NCI-H510A treated with DMSO at 0.1 percent for 48 hours (cell line): Measurements from ENCODE around the gene WASHC2A.
"Not testable (repeated sequence)": the region's sequence is repeated elsewhere in the genome, so short reads cannot be mapped to it uniquely, and the experiment has no call there.

ENCODE experiments used
- DNase-seq: peaks from one replicate; lab custom pipeline; 2025; lab: John Stamatoyannopoulos, UW

The WASHC2A gene

DNA sequence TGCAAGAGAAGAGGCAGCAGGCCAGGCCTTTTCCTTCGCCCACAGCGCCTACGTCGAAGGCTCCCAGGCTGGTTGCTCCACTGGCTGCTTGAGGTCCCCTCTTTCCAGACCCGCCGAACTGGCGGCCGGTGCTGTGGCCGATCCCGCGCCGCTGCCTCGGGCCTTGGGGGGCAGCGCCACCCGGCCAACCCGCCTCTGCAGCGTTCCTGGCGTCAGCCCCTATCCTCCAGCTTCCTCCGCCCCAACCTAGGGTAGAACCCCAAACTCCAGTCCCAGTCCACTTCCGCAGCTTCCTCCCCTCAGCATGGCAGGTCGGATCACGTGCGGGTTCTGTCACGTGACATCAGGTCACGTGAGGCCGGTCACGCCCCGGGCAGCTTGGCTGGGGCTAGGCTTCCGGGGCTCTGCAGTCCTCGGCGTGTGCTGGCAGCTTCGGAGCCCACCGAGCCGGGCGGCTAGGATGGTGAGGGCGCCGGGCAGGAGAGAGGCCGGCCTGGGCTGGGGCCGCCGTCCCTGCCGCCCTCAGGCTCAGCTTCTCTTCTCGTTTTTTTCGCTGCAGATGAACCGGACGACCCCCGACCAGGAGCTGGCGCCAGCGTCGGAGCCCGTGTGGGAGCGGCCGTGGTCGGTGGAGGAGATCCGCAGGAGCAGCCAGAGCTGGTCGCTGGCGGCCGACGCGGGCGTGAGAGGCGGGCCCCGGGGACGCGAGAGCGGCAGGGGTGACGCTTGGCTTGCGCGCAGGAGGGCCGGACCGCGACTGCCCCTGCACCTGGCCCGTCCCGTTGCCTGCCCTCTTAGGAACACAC is at the start of gene WASHC2A:
Gene WASHC2A (plus strand): TSS at position 409 of the 806 bp plus-strand sequence. CDS start 52 bp downstream, at position 461.
- DNase-seq, result peak; percentile 4

DNA sequence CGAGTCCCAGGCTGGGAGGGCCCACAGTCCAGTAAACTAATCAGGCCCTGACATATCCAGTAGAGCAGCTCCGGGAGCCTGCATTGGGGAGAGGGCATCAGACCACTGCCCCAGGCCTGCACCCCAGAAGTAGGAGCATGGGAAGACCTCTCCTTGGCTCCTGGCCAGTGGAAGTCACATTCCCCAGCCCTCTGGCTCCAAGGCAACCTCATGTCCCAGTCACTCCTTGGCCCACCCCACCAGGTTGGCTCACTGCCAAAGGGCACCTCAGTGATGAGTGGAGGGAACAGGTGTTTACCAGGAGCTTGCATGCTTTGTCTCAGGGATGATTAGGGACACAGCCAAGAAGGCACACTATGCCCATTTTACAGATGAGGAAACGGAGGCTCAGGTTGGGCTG is 48.5 kb upstream of the WASHC2A start:
- not testable (repeated sequence) for DNase-seq

- not testable (repeated sequence) for DNase-seq
Measured at GRCh38 chr10:50020451-50021024, 47.2 kb upstream of the WASHC2A start.

DNA sequence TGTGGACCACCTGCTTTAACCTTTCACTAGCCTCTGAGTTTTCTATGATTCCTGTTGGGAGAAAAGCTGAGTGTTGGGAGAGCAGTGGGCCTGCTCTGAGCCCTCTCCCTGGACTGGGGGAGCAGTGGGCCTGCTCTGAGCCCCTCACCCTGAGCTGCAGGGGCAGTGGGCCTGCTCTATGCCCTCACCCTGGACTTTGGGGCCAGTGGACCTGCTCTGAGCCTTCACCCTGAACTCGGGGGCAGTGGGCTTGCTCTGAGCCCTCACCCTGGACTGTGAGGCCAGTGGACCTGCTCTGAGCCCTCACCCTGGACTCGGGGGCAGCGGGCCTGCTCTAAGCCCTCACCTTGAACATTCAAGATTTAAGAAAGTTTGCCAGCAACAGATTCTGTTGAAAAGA is 46.1 kb upstream of the WASHC2A start:
- DNase-seq, result no peak

GRCh38 chr10:50024716-50025383 is 42.9 kb upstream of the WASHC2A start:
- not testable (repeated sequence) for DNase-seq

- no peak for DNase-seq
Measured at GRCh38 chr10:50025627-50026026, 42.1 kb upstream of the WASHC2A start.

- no peak for DNase-seq
Measured at GRCh38 chr10:50027195-50027594, 40.6 kb upstream of the WASHC2A start.

- DNase-seq, result no peak
Measured at GRCh38 chr10:50033481-50033880, 34.3 kb upstream of the WASHC2A start.

- peak; percentile 0 for DNase-seq
Measured at GRCh38 chr10:50035337-50035736, 32.4 kb upstream of the WASHC2A start.

DNA sequence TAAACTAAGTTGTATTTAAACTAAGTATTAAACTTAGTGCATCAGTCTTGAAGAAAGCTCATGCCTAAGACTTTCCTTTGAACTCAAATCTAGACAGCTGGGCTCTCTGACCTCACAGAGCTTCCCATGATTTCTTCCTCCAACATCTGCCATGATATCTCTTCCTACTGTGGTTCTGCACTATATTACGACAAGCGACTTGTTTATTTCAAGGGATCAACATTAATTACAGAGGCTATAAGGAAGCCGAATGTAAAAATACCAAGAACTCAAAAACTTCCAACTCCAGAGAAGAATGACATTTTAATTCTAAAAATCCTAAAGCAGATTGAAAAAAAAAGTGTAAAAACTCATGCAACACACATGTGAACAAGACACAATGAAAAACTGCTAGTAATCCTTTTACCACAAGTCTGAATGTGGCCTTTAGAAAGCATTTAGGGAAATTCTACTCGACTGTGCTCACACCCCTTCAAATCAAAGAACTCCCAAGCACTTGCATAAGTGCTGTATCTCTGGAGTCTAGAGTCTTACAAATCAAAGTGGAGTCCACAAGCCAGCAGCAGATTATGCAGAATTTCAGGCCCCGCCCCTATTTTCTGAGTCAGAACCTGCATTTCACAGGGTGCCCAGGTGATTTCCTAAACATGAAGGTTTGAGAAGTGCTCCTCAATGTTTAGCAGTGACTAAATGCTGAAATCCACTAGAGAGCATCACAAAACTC is 22.7 kb upstream of the WASHC2A start:
- no peak for DNase-seq

DNA sequence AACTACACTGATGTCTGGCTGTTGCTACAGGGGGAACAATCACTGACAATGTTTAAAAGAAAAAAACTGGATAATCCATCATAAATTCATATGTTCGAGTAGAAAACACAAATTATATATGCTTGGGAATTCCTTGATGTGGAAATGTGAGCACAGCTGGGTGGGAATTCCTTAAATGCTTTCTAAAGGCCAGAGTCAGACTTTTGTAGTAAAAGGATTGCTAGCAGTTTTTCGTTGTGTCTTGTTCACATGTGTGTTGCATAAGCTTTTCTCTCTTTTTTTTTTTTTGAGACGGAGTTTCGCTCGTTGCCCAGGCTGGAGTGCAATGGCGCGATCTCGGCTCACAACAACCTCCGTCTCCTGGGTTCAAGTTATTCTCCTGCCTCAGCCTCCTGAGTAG is 21.3 kb upstream of the WASHC2A start:
- not testable (repeated sequence) for DNase-seq

DNA sequence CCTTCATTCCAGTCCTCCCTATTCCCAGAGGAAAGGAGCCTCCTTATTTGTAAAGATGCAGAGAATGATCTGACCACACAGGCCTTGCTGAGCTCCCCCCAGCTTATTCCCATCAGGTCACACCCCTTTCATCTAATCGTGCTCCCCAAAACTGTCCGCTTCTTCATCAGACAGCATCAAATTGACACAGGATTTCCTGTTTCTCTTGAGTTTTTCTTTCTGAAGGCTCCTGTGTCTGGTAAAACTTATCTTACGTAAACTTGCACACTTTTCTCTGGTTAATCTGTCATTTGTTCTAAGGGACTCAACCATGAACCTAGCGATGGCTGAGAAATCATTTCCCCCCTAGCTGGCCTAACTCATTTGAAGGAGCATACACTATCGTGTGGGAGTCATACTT is 20.2 kb upstream of the WASHC2A start:
- DNase-seq, result not testable (repeated sequence)

GRCh38 chr10:50051995-50052660 is 15.6 kb upstream of the WASHC2A start:
- DNase-seq, result not testable (repeated sequence)

DNA sequence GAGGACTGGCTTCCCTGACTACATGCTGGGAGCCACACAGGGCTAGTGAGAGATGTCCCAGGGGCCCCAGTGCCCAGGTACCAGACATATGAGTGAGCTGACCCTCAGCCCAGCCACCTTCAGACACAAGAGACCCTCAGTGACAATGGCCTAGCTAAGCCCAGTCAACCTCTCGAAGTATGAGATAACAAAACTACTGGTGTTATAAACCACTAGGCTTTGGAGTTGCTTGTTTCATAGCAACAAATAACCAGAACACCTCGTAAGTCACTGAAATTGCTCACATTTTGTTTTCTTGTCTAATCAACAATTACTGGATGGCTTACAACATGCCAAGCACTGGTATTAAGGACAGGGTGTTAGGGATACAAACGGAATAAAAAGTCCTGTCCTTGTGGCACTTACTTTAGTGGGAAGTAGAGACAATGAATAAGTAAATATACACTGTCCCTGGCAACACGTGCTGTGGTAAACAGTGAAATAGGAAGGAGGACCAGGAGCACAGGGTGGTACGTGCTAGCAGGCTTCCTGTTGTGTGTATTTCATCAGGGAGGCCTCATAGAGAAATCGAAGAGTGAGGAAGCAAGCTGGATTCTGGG is 14.9 kb upstream of the WASHC2A start:
- not testable (repeated sequence) for DNase-seq

DNA sequence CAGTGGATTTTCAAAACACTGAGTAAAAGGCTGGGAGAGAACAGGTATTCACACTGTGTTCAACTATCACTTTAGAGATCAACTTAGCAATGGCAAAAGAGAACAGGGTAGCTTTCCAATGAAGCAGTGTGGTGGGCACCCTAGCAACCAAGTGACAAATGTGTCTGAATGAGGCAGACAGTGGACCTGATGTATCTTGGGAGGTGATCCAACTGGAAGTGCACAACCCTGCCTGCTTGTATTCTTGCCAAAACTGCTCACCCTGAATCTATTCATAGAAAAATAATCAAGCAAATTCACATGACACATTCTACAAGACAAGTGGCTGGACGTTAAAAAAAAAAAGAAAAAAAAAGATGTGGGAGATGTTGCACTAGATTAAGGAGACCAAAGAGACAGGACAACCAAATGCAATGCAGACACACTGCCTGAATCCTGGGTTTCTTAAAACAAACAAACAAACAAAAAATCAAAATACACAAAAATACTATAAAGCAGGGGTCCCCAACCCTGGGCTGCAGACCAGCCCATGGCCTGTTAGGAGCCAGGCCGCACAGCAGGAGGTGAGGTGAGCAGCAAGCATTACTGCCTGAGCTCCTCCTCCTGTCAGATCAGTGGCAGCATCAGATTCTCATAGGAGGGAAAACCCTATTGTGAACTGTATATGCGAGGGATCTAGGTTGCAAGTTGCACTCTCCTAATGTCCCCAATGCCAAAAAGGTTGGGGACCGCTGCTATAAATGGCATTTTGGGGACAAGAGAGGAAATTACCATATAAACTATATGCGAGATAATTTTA is 12.1 kb upstream of the WASHC2A start:
- DNase-seq, result not testable (repeated sequence)

GRCh38 chr10:50056654-50057053 is 11.1 kb upstream of the WASHC2A start:
- not testable (repeated sequence) for DNase-seq

- DNase-seq, result not testable (repeated sequence)
Measured at GRCh38 chr10:50058727-50059126, 9.0 kb upstream of the WASHC2A start.

GRCh38 chr10:50059946-50060345 is 7.8 kb upstream of the WASHC2A start:
- DNase-seq, result not testable (repeated sequence)

DNA sequence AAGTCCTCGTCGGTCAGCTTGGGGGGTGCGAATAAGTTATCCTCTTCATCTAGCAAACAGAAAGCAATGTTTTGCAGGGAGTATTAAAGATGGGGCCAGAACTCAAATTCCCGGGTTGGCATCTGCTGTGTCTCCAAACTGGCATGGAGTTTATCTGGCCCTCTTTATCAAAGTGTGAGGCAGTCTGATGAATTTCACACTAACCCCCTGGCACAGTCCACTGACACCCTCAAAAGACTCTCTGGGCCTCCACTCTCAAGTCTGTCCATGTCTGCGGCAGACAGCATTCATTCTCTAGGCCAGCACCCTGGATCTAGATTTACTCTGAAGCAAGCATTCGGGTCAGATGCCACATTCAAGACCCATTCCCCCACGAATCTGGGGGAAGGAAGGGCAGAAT is 6.2 kb upstream of the WASHC2A start:
- not testable (repeated sequence) for DNase-seq

- DNase-seq, result no peak
Measured at GRCh38 chr10:50063100-50063499, 4.7 kb upstream of the WASHC2A start.

DNA sequence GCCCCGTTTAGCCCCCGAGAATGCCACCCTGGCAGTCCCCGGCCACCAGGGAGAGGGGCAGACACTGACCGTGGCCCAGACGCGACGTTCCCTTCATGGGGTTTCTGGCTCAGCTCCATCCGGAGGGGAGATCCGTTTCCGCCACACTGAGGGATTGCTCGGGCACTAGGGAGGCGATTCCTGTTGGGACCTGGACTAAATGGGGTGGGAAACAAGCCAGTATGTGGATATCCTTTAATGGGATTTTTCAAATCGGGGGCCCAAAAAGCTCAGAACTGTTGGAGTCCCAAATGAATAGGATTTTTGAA is 552 bp downstream of the WASHC2A start:
- not testable (repeated sequence) for DNase-seq
